NCI-H1092 (cell line): Measurements from ENCODE around the gene NINJ1.

Experiments used
- DNase-seq: peaks from one replicate; lab custom pipeline; 2025; lab: John Stamatoyannopoulos, UW

NINJ1 gene

GRCh38 chr9:93134015-93134739 lies at the start of gene NINJ1:
NINJ1 (minus strand) TSS chr9:93134251; CDS start chr9:93134217, 34 bp downstream.
- DNase-seq: peak; percentile 52

- DNase-seq: no peak
Measured at GRCh38 chr9:93183131-93183662, 49.1 kb upstream of the NINJ1 start.

GRCh38 chr9:93182572-93182971 lies 48.5 kb upstream of the NINJ1 start:
- DNase-seq: no peak

GRCh38 chr9:93181672-93182435 lies 47.8 kb upstream of the NINJ1 start:
- DNase-seq: no peak

GRCh38 chr9:93180938-93181337 lies 46.9 kb upstream of the NINJ1 start:
- DNase-seq: no peak

- no peak for DNase-seq
Measured at GRCh38 chr9:93178851-93179786, 45.1 kb upstream of the NINJ1 start.

- no peak for DNase-seq
Measured at GRCh38 chr9:93177676-93178075, 43.6 kb upstream of the NINJ1 start.

GRCh38 chr9:93174976-93175375 lies 40.9 kb upstream of the NINJ1 start:
- no peak for DNase-seq

GRCh38 chr9:93173365-93174051 lies 39.5 kb upstream of the NINJ1 start:
- no peak for DNase-seq

- DNase-seq: no peak
Measured at GRCh38 chr9:93172666-93173364, 38.8 kb upstream of the NINJ1 start.

GRCh38 chr9:93171261-93171990 lies 37.4 kb upstream of the NINJ1 start:
- no peak for DNase-seq

- DNase-seq: no peak
Measured at GRCh38 chr9:93170571-93170970, 36.5 kb upstream of the NINJ1 start.

GRCh38 chr9:93169444-93169843 lies 35.4 kb upstream of the NINJ1 start:
- DNase-seq: no peak

- DNase-seq: no peak
Measured at GRCh38 chr9:93168581-93168980, 34.5 kb upstream of the NINJ1 start.

GRCh38 chr9:93167838-93168237 lies 33.8 kb upstream of the NINJ1 start:
- DNase-seq: no peak

- DNase-seq: no peak
Measured at GRCh38 chr9:93167185-93167584, 33.1 kb upstream of the NINJ1 start.

- no peak for DNase-seq
Measured at GRCh38 chr9:93166699-93167098, 32.6 kb upstream of the NINJ1 start.

GRCh38 chr9:93164085-93164484 lies 30.0 kb upstream of the NINJ1 start:
- no peak for DNase-seq

- DNase-seq: no peak
Measured at GRCh38 chr9:93161786-93162562, 27.9 kb upstream of the NINJ1 start.
